NCI-H1417 (cell line): ENCODE results near the gene LGI4.

Experiments
- DNase-seq, 3 experiments: peaks; one replicate each; lab custom pipeline; 2025; lab: John Stamatoyannopoulos, UW

LGI4 gene

DNA sequence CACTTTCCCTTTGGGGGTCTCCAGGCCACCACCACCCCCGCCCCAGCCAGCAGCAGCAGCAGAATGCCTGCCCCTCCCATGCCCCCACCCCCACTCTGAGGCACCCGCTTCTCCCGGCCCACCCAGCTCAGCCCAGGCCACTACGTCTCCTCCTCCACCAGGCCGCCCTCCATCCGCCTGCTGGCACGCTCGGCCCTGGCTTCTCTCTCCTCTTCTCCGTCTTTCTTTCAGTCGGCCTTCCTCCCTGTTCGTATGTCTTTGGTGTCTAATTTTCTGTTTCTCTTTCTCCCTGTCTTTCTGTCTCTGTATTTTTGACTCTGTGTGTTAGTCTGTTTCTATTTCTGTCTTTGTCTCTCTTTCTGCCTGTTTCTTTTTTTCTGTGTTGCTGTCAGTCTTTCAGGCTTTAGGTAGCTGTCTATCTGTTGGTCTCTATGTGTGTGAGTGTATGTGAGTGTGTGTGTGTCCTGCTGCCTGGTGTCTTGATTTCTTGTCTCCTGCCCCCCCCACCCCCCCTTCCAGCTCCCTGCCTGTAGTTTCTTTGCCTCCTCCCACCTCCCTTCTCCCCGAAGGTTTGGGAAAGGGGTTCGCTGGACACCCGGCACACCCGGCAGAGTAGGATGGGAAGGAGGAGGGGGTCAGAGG lies at the start of gene LGI4:
TSS of gene LGI4 (minus strand) at position 459 of the 642 bp plus-strand sequence. CDS start at position 80, 379 bp downstream.
- no peak for DNase-seq

DNA sequence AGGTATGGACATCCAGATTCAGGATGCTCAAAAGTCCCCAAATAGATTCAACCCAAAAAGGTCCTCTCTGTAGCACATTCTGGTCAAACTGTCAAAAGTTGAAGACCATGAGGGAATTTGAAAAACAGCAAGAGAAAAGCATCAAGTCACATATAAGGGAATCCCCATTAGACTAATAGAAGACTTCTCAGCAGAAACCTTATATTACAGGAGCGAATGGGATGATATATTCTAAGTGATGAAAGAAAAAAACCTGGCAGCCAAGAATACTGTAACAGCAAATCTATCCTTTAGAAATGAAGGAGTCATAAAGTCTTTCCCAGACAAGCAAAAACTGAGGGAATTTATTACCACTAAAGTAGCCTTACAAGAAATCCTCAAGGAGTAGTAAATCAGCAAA lies 49.4 kb upstream of the LGI4 start:
- no peak for DNase-seq

DNA sequence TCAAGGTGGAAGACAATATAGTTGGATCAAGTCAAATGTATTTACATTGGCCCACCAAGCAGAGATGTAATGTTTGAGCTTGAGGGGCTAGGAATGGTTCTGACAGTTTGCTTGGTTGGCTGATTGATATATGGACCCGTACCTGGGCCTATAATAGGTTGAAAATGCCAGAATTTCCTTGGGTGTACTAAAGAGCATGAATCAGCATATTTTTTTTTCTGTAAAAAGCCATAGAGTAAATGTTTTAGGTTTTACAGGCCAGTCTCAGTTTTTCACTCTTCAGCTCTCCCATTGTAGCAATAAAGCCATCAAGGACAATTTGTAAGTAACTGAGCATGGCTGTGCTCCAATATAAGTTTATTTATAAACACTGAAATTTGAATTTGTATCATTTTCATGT lies 46.5 kb upstream of the LGI4 start:
- no peak for DNase-seq

DNA sequence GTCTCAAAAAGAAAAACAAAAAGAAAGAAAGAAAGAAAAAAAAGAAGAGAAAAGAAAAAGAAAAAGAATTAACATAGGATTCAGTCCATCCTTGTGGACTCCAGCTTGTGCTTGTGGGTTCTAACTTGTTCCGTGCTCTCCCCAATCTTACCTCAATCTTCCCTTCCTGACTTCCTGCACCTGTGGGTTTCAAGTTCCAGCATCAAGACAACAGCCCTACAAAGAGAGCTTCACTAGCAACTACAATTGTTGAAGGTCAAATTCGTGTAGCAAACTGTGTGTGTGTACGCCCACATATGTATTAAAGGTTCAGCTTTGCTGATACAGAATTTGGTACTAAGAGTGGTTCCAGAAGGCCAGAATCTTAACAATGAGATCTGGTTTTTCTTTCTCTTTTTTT lies 45.0 kb upstream of the LGI4 start:
- DNase-seq = no peak

DNA sequence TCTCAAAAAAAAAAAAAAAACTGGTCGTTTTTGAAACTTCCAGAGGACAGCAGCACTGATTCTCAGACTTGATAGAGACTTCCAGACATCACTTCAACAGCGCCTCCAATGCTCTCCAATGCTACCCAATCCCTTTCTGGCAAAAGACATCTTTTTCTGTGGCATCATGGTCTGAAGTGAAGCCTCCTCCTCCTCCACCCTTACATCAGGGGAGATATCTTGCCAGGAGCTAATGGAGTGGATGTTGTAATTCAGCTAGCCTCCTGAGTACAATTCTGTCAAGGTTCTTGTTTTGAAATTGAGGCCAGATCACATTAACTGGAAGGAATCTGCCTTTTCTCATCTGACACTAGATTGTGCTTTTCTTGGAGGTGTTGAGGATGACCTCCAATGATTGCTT lies 43.8 kb upstream of the LGI4 start:
- DNase-seq = no peak

DNA sequence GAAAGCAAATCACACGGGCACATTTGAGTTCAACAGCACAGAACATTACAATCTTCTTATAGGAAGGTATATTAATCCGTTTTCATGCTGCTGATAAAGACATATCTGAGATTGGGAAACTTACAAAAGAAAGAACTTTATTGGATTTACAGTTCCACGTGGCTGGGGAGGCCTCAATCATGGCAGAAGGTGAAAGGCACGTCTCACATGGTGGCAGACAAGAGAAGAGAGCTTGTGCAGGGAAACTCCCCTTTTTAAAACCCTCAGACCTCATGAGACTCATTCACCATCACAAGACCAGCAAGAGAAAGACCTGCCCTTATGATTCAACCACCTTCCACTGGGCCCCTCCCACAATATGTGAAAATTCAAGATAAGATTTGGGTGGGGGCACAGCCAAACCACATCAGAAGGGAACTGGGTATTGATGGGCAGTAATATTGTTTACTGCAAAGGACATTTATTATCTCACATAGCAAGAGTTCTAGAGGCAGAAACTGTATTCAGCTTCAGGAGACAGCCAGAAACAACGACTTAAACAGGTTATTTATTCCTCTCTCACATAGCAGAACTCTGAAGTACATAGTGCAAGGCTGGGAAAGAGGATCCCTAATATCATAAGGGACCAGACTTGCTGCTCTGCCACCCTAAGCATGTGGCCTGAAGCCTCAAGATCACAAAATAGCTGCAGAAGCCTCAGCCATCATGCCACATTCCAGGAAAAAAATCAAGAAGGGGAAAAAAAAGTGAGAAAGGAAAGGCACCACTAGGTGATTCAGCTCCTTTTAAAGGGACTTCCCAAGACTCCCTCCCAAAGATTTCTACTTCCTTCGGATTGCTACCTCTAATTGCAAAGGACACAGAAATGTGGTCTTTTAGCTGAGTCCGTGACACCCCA lies 42.8 kb upstream of the LGI4 start:
- no peak for DNase-seq

DNA sequence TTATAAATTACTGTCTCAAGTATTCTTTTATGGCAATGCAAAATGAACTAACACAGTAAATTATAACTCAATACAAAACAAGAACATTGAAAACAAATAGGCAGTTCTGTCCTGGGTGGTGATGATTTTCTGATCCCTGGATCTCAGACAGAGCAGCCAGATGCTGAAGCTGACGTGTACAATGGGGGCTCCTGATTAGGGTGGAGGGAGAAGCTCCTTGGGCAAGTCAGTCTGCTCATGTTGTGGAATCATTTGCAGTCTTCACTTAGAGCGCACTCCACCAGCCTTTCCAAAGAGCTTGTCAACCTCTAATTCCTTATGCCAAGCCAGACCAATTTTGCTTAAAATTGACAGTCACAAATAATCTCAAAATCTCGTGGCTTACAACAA lies 41.3 kb upstream of the LGI4 start:
- DNase-seq = no peak

DNA sequence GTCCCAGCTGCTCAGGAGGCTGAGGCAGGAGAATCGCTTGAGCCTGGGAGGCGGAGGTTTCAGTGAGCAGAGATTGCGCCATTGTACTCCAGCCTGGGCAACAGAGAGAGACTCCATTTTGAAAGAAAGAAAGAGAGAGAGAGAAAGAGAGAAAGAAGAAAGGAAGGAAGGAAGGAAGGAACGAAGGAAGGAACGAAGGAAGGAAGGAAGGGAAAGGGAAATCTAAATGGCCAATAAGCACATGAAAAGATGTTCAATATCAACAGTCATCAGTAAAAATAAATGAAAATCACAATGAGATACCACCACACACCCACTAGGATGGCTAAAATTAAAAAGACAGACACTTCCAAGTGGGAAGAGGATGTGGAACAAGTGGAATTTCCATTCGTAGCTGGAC lies 39.4 kb upstream of the LGI4 start:
- no peak for DNase-seq

DNA sequence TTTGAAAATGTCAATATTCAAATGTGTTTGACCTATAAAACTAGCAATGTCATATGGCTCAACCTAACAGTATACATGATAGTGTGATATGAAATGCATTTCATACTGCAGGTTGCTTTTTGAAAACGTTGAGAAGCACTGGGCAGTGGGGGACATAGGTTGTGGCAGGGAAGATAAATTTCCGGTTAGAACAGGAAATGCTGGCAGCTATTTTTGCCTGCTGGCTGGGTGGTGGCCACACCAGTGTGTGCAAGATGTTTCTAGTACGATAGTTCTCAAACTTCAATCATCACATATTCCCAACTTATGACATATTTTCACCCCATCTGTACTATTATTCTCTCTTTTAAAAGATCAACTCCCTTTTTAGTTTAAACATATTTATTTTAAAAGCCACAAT lies 36.9 kb upstream of the LGI4 start:
- DNase-seq = no peak

DNA sequence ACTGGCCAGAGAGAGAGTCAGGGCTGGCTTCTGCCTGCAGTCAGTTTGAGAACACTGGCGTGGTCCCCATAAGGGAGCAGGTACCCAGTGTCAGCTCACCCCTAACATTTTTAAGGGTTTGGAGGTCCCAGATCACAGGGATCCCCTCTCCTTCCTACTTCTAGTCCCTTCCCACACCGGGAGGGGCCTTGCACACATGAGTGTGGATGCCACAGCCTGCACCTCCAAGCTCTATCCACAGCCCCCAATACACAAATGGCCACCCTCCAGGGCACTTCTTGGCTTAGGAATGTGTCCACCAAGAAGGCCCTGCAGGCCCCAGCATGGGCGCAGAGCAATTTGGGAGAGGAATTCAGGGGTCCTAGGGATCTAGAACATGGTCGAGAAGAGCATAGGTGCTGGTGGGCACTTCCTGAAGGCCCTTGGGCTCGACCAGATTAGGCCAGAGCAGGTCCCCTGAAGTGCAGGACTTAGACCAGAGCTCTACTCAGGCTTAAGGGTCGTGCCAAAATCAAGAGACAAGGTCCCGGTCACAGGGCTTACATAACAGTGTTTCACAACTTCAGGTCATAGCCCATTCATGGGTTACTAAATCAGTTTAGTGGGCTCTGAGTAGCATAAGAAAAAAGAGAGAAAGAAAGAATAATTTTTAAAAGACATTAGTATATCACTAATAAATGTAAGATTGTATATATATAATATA lies 35.7 kb upstream of the LGI4 start:
- no peak for DNase-seq

DNA sequence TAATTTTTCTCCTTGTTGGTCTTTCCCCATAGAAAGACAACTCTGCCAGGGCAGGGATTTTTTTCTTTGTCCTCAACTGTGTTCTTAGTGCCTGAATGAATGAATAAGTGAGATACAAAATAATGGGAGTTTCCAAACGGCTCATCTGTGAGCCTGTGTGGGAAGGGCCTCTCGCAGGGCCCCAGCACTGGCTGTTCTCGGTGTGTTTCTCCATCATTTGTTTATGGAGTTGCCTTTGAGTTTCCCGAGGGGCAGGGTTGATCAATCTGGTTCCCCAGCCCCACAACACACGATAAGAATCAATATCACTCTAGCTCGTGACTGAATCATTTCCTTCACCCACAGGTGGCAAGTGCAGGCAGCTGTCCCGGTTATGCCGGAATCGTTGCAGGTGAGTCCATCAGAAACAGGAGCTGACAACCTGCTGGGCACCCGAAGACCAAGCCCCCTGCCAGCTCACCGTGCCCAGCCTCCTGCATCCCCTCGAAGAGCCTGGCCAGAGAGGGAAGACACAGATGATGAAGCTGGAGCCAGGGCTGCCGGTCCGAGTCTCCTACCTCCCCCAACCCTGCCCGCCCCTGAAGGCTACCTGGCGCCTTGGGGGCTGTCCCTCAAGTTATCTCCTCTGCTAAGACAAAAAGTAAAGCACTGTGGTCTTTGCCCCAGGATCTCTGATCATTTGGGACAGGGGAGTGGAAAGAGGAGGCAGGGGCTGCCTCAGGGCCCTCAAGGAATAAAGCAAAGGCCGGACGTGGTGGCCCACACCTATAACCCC lies 34.5 kb upstream of the LGI4 start:
- DNase-seq = no peak

DNA sequence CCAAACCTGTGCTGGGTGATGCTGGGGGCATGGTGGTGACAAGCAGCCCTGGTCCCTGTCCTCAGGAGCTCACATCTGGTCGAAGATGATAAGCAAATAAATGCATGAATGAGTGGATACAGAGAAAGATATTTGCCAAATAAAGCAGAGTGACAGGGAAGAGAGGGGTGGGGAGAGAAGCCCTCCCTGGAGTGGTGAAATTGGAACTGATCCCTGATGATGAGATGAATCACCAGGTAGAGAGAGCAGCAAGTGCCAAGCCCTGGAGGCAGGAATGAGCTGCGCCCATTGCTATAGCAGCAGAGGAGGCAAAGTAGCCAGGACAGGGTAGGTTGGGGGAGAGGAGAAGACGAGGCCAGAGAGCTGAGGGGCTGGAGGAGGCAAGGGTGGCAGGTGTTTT lies 33.3 kb upstream of the LGI4 start:
- DNase-seq = no peak

DNA sequence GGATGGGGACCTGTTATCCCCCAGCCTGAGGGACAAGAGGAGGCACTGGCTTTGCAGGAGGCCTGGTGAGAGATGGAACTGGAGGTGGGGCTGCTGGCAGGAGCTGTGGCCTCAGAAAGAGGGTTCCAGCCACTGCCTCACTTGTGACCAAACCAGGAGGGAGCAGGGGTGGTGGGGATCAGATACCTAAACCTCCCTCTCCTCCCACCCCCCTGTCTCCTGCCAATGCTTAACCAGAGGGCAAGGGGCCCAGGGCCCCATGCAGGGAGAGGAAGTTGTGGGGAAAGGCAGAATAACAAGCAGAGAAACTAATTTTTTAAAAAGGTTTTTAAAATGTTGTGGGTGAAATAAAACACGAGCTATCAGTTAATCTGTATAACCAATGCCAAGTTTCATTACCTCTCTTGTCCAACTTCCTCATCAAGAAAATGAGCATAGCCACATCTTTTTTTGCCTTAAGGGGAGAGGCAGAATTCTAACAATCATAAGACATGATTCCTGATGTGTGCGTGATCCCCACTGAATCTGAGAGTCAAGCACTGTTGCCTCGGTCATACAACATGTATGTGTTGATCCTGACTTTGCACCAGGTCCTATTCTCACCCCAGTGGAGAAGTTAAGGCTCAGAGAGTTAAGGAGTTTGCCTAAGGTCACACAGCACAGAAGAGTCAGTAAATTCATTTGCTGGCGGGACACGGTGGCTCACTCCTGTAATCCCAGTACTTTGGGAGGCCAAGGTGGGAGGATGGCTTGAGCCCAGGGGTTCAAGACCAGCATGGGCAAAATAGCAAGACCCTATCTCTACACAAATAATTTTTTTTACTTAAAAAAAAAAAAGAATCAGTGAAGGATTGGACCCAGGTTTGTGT lies 32.6 kb upstream of the LGI4 start:
- no peak for DNase-seq

DNA sequence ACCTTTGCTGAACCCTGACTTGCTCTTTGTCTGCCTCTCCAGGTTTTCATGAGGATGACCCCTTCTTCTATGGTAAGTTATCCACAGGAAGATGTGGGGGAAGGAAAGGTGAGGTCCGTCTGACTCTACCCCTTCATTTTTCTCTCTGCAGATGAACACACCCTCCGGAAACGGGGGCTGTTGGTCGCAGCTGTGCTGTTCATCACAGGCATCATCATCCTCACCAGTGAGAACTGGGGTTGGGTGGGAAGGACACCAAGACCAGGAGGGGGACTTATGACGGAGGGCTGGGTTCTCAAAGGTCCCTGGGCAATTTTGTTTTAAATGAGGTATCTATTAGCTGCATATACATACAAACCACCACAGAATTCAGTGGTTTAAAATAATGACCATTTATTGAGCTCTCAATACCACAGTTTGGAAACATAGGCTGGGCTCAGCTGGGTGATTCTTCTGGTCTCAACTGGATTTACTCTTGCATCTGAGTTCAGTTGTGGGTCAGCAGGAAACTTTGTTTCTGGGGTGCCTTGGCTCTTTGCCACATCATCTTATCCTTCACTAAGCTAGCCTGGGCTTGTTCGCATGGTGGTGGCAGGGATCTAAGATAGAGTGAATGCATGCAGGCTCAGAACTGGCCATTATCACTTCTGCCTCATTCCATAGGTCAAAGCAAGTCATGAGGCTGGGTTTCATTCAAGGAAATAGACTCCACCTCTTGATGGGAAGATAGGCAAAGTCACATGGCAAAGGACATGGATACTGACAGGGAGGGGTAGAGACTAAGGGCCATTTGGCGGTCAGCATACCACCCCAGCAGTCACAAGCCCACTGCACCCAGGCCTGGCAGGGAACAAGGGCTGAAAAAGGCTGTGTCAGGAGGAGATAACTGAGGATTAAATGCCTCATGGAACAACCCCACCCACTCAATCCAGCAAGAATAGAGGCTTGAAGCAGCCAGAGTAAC lies 31.5 kb upstream of the LGI4 start:
- no peak for DNase-seq

DNA sequence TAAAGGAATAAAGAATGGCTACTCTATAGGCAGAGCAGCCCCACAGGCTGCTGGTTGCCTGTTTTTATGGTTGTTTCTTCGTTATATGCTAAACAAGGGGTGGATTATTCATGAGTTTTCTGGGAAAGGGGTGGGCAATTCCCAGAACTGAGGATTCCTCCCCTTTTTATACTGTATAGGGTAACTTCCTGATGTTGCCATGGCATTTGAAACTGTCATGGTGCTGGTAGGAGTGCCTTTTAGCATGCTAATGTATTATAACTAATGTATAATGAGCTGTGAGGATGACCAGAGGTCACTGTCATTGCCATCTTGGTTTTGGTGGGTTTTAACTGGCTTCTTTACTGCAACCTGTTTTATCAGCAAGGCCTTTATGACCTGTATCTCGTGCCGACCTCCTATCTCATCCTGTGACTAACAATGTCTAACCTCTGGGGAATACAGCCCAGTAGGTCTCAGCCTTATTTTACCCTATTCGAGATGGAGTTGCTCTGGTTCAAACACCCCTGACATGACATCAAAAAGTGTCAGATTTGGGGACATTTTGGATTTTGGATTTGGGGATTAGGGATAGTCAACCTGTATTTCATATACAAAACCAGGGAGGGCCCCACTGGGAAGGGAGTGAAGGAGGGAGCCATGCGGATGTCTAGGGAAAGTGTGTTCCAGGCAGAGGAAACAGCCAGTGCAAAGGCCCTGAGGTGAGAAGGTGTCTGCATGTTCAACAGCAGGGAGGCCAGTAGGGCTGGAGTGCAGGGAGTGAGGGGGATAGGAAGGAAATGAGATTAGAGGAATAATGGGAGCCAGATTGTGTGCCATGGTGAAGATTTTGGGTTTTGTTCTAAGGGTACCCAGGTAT lies 30.6 kb upstream of the LGI4 start:
- DNase-seq = no peak

DNA sequence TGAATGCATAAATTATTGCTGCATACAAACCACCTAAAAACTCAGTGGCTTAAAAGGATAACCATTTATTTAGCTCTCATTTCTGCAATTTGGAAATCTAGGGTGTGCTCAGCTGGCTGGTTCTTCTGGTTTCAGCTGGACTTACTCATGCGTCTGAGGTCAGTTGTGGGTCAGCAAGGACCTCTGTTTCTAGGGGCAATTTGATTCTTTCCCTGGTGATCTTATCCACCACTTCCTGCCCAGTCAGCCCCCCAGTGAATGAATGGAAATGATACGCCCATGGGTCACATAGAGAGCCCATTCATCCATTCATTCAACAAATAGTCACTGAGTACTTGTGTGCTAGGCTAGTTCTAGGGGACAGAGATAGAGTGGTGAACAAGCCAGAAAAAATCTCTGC lies 29.6 kb upstream of the LGI4 start:
- DNase-seq = no peak

DNA sequence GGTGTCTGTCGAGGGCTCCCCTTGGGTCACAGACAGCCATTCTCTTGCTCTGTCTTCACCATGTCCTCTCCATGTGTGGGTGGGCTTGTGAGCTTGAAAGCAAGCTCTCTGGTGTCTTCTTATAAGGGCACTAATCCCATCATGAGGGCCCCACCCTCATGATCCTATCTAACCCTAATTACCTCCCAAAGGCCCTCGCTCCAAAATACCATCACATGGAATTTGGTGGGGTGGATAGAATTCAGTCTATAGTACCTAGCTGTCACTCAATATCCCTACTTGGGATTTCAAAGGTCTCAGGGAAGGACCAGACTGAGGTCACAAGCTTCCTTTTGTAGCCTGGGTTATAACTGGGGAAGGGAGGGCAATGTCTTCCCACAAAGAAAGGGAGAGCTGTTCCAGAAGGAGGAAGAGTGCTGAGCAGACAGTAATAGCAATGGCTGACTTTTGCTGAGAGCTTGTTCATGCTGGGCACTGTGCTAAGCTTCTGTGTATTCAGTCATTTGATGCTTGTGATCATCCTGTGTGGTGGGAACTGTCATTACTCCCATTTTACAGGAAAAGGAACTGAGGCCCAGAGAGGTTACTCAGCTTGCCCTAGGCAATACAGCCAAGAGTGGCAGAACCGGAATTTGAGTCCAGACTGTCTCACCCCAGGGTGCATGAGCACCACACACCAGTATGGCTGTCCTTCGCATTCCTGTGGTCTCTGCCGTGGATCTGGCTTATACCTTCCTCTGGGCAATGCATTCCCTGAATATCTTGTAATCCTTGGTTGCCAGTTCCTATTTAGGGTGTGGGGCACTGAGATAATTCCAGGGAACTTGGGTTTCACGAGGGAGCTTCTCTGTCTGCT lies 27.8 kb upstream of the LGI4 start:
- DNase-seq = no peak

DNA sequence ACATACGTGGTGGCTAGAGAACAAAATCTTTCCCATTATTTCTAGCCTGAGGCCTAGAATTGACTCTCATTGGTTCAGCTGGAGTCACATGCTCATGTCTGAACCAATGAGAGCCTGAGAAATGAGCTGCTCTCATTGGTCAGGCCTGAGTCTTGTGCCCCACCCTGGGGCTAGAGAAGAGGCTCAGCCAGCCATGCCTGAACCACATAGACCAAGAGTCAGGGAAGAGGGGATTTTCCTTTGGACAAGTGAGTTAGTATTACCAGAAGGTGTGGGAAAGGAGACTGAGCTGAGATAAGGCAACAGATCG lies 26.5 kb upstream of the LGI4 start:
- DNase-seq = no peak
